Tibial artery (tissue), 4 donors: ENCODE results near the gene SHISA9.

Experiments
- DNase-seq, 2 donors: peaks; one replicate each; pipeline ENCODE4 v3.0.0-alpha.2; 2019
- H3K27ac ChIP-seq, 2 donors: fragments of 200-600 bp; sonication (generic) in 1 of 2; 1 replicate in 1 of 2; 2 replicates in 1 of 2; pipeline ENCODE4 v1.5.1; 2018 to 2019; ENCODE audit warnings: mild to moderate bottlenecking in 1 of 2
- H3K27me3 ChIP-seq, 2 donors: fragments of 200-600 bp; sonication (generic) in 1 of 2; one replicate each; pipeline versions ENCODE4 v1.5.1 to v1.6.0; 2016 to 2019
- H3K36me3 ChIP-seq, 3 donors: fragments of 200-600 bp; sonication (generic) in 2 of 3; one replicate each; pipeline ENCODE4 v1.5.1; 2016 to 2019; ENCODE audit warnings: mild to moderate bottlenecking in 2 of 3
- H3K4me1 ChIP-seq, 4 donors: fragments of 200-600 bp; sonication (generic) in 2 of 4; 1 replicate in 3 of 4; 2 replicates in 1 of 4; pipeline ENCODE4 v1.5.1; 2016 to 2019
- H3K4me3 ChIP-seq, 2 donors: fragments of 200-600 bp; sonication (generic) in 1 of 2; 1 replicate in 1 of 2; 2 replicates in 1 of 2; pipeline ENCODE4 v1.5.1; 2018 to 2019; ENCODE audit warnings: mild to moderate bottlenecking in 2 of 2
- H3K9me3 ChIP-seq, 3 donors: fragments of 200-600 bp; sonication (generic) in 1 of 3; one replicate each; pipeline ENCODE4 v1.5.1; 2016 to 2019
- CTCF ChIP-seq, 2 experiments: fragments of 200-600 bp in 1 of 2; fragments of 450-650 bp in 1 of 2; IDR thresholded peaks; one replicate each; pipeline ENCODE4 v1.5.1; 2017 to 2019; ENCODE audit warnings: antibody characterized with exemption in 2 of 2, mild to moderate bottlenecking in 1 of 2, moderate library complexity in 1 of 2
- intact Hi-C: fragments of 100-400 bp; cut with DNase I; formaldehyde crosslinking; loops from one replicate; pipeline ENCODE4 v1.15.0; 2023; ENCODE audit warnings: low total_unique reads

SHISA9 gene

GRCh38 chr16:12951976-12952375 lies 50.6 kb downstream of the SHISA9 start:
- H3K36me3 ChIP-seq, result no peaks in the 10 kb centered on the region
- H3K4me1 ChIP-seq, result no peaks in the 10 kb centered on the region
- TF ChIP-seq CTCF (IDR thresholded peaks at IDR 0.05), result no peak
- intact Hi-C loops, result no loop called here
- no peak for DNase-seq
- H3K27me3 ChIP-seq, result no peaks in the 10 kb centered on the region
- no peak overlapping the region for H3K4me3 ChIP-seq
- no peak overlapping the region for H3K27ac ChIP-seq
- H3K9me3 ChIP-seq, result no peaks in the 10 kb centered on the region

GRCh38 chr16:12958366-12958765 lies 57.0 kb downstream of the SHISA9 start:
- intact Hi-C loops, result no loop called here
- no peak for TF ChIP-seq CTCF (IDR thresholded peaks at IDR 0.05)
- no peak overlapping the region for H3K27ac ChIP-seq
- H3K4me1 ChIP-seq, result no peaks in the 10 kb centered on the region
- H3K27me3 ChIP-seq, result no peaks in the 10 kb centered on the region
- no peak for DNase-seq
- no peaks in the 10 kb centered on the region for H3K36me3 ChIP-seq
- H3K9me3 ChIP-seq, result peaks cover 0 to 8% (median 0%) of the 10 kb centered on the region in 3 donors
- H3K4me3 ChIP-seq, result no peak overlapping the region

- DNase-seq, result no peak
- no peak for TF ChIP-seq CTCF (IDR thresholded peaks at IDR 0.05)
- Histone ChIP-seq H3K36me3 (no peaks in the 10 kb centered on the region), H3K9me3 (peaks cover 0 to 8% (median 0%) of the 10 kb centered on the region in 3 donors), H3K27me3 (no peaks in the 10 kb centered on the region), H3K4me3 (no peak overlapping the region), H3K27ac (no peak overlapping the region), H3K4me1 (no peaks in the 10 kb centered on the region)
- intact Hi-C loops, result no loop called here
These were observed 57.7 kb downstream of the SHISA9 start for GRCh38 chr16:12959072-12959471.

- no peak for DNase-seq
- Histone ChIP-seq H3K4me3 (no peak overlapping the region), H3K36me3 (no peaks in the 10 kb centered on the region), H3K4me1 (no peaks in the 10 kb centered on the region), H3K27me3 (no peaks in the 10 kb centered on the region), H3K27ac (no peak overlapping the region), H3K9me3 (peaks cover 0 to 8% (median 0%) of the 10 kb centered on the region in 3 donors)
- TF ChIP-seq CTCF (IDR thresholded peaks at IDR 0.05), result no peak
- intact Hi-C loops, result no loop called here
These were observed 60.2 kb downstream of the SHISA9 start for GRCh38 chr16:12961626-12962025.

GRCh38 chr16:12964461-12964860 lies 63.1 kb downstream of the SHISA9 start:
- Histone ChIP-seq H3K27me3 (no peaks in the 10 kb centered on the region), H3K4me1 (no peaks in the 10 kb centered on the region), H3K9me3 (peaks cover 0 to 8% (median 0%) of the 10 kb centered on the region in 3 donors), H3K4me3 (no peak overlapping the region), H3K27ac (no peak overlapping the region), H3K36me3 (no peaks in the 10 kb centered on the region)
- no peak for DNase-seq
- intact Hi-C loops, result no loop called here
- no peak for TF ChIP-seq CTCF (IDR thresholded peaks at IDR 0.05)

- intact Hi-C loops, result no loop called here
- H3K4me3 ChIP-seq, result no peak overlapping the region
- H3K9me3 ChIP-seq, result peaks cover 0 to 8% (median 0%) of the 10 kb centered on the region in 3 donors
- DNase-seq, result no peak
- H3K4me1 ChIP-seq, result no peaks in the 10 kb centered on the region
- H3K36me3 ChIP-seq, result no peaks in the 10 kb centered on the region
- H3K27ac ChIP-seq, result no peak overlapping the region
- no peaks in the 10 kb centered on the region for H3K27me3 ChIP-seq
- no peak for TF ChIP-seq CTCF (IDR thresholded peaks at IDR 0.05)
These were observed 63.9 kb downstream of the SHISA9 start for GRCh38 chr16:12965274-12965804.
